Bronchial epithelial cell (primary cell): ENCODE results near the gene STK32C. TPM values are rescaled to one million over a fixed set of nuclear protein-coding genes. Genes with fewer than 3 reads are reported as not detected.

ENCODE experiments used
- DNase-seq: peaks from one replicate; pipeline ENCODE4 v3.0.0-alpha.2; 2010; ENCODE audit warnings: low read depth
- FAIRE-seq: peaks from 2 replicates; lab custom pipeline; 2011; peaks lifted over from hg19 to GRCh38; lab: Jason Lieb, UNC
- H3K27me3 ChIP-seq: 2 replicates; pipeline ENCODE4 v1.5.1; 2011; ENCODE audit warnings: low read length; ENCODE audit not compliant: control insufficient read depth, insufficient read depth
- H3K36me3 ChIP-seq: 2 replicates; pipeline ENCODE4 v1.5.1; 2011; ENCODE audit warnings: low read length; ENCODE audit not compliant: control insufficient read depth, insufficient read depth
- H3K4me3 ChIP-seq: 2 replicates; pipeline ENCODE4 v1.5.1; 2011; ENCODE audit warnings: mild to moderate bottlenecking, low read depth, low read length, control low read depth
- total RNA-seq: library from RNA; depleted of rRNA; stranded (reverse); fragments of >200 nt; gene quantifications from 2 replicates; pipeline ENCODE4 v1.2.1, GENCODE V29; 2014
- TF ChIP-seq, protein P1 (sequence below): IDR thresholded peaks from 2 replicates; pipeline ENCODE4 v1.5.1; 2011; ENCODE audit warnings: mild to moderate bottlenecking, moderate library complexity, low read length, control low read depth, inconsistent platforms; ENCODE audit not compliant: insufficient read depth, severe bottlenecking

The STK32C gene
- total RNA-seq, 1 donor from 2014 or later = 9.7 TPM

DNA sequence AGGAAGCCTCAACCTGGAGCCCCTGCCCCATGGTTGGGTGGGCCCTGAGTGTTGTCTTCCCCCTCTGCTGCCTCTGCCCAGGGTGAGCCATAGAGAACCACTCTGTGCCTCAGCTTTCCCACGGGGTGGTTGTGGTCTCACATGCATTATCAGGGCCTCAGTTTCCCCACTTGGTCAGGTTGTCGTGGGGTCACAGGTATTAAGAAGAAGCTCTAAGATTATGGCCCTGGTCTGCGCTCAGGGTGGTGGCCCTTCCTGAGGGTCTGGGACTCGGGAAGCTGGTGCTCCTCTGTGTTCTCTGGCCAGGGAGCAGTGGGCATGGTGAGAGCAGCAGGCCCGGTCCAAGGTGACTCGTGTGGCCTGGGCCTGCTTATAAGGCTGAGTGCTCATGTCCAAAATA lies 42.0 kb upstream of the STK32C start:
- DNase-seq = no peak
- FAIRE-seq = no peak

DNA sequence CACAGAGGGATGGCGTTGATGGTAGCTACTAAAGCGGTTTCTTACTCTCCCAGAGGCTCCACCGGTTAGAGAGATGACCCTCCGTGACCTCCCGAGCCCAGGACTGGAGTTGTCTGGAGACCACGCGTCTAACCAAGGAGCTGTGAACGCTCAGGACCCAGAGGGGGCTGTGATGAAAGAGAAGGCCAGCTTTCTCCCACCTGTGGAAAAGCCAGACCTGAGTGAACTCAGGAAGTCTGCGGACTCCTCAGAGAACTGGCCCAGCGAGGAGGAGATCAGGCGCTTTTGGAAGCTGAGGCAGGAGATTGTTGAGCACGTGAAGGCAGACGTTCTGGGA lies 40.1 kb upstream of the STK32C start:
- no peak for DNase-seq
- no peaks in the 10 kb centered on the region for H3K27me3 ChIP-seq

More for the DNA sequence above, 42.0 kb upstream of the STK32C start:
- Histone ChIP-seq H3K27me3 (no peaks in the 10 kb centered on the region), H3K36me3 (no peaks in the 10 kb centered on the region), H3K4me3 (no peak overlapping the region)
- TF ChIP-seq, protein P1, sequence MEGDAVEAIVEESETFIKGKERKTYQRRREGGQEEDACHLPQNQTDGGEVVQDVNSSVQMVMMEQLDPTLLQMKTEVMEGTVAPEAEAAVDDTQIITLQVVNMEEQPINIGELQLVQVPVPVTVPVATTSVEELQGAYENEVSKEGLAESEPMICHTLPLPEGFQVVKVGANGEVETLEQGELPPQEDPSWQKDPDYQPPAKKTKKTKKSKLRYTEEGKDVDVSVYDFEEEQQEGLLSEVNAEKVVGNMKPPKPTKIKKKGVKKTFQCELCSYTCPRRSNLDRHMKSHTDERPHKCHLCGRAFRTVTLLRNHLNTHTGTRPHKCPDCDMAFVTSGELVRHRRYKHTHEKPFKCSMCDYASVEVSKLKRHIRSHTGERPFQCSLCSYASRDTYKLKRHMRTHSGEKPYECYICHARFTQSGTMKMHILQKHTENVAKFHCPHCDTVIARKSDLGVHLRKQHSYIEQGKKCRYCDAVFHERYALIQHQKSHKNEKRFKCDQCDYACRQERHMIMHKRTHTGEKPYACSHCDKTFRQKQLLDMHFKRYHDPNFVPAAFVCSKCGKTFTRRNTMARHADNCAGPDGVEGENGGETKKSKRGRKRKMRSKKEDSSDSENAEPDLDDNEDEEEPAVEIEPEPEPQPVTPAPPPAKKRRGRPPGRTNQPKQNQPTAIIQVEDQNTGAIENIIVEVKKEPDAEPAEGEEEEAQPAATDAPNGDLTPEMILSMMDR = no peak

DNA sequence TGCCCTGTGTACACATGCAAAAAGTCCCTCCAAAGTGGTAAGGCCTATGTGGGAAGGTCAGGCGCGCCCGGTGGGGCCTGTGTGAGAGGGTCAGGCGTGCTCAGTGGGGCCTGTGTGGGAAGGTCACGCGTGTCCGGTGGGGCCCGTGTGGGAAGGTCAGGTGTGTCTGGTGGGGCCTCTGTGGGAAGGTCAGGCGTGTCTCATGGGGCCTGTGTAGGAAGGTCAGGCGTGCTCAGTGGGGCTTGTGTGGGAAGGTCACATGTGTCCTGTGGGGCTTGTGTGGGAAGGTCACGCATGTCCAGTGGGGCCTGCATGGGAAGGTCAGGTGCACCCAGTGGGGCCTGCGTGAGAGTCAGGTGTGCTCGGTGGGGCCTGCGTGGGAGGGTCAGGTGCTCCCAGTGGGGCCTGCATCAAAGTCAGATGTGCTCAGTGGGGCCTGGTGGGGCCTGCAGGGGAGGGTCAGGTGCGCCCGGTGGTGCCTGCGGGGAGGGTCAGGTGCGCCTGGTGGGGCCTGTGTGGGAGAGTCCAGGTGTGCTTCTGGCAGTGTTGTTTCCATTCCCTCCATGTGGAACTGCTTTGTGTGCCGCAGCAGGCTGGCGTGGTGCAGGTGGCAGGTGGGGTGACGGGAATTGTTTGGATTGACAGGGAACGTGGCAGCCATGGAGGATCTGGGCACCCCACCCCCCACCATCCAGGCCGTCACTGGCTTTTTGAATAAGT lies 39.6 kb upstream of the STK32C start:
- TF ChIP-seq, protein P1 = no peak
- no peaks in the 10 kb centered on the region for H3K27me3 ChIP-seq
- no peak for FAIRE-seq
- H3K36me3 ChIP-seq = no peaks in the 10 kb centered on the region
- no peak for DNase-seq
- H3K4me3 ChIP-seq = no peak overlapping the region

More for the DNA sequence above, 40.1 kb upstream of the STK32C start:
- H3K36me3 ChIP-seq = no peaks in the 10 kb centered on the region
- no peak overlapping the region for H3K4me3 ChIP-seq
- no peak for FAIRE-seq
- TF ChIP-seq, protein P1 = no peak

DNA sequence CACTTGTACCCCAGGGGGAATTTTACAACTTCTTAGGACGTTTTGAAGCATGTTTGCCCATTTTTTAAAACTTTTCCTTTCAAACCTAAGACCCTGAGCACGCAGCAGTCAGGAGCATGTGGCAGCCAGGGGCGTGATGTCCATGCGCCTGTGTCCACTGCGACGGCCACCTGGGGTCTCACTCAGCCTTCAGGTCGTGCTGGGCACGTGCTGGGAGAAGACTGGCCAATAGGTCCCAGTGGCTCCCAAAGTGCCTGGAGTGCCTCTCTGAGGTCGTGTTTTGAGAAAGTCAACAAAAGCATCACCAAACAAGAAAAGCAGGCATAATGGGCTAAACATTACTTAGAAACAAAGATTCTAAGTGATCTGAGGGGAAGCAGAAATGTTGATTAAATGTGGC lies 39.1 kb upstream of the STK32C start:
- TF ChIP-seq, protein P1 = no peak
- Histone ChIP-seq H3K4me3 (no peak overlapping the region), H3K36me3 (no peaks in the 10 kb centered on the region), H3K27me3 (no peaks in the 10 kb centered on the region)
- FAIRE-seq (no peak), DNase-seq (no peak)

DNA sequence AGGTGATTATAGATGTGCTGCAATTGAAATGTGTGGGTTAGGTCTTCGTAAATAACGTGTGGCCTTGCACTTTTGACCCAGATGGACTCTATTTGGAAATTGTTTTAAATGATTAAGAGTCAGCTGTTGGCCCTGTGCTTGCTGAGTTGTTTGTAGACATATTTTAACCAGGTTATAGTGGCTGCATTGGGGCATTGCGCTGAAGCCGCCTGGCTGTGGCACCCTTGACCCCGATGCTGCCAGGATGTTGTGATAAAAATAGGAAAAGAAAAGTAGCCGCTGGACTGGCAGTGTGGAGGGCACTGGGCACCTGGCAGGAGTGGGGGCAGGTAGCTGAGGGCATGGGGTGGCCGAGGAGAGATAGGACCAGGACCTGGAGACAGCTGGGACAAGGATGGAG lies 37.6 kb upstream of the STK32C start:
- no peaks in the 10 kb centered on the region for H3K36me3 ChIP-seq
- no peak for DNase-seq

More for the DNA sequence above, 37.6 kb upstream of the STK32C start:
- Histone ChIP-seq H3K27me3 (no peaks in the 10 kb centered on the region), H3K4me3 (no peak overlapping the region)
- FAIRE-seq = no peak
- TF ChIP-seq, protein P1 = no peak
